Panc1 (cell line): ENCODE data around the gene PNKD. TPM values are rescaled to one million over a fixed set of nuclear protein-coding genes. Genes with fewer than 3 reads are reported as not detected.

Experiments used
- ATAC-seq: fragments of 200-7000 bp; cut with Tn5 transposase; 2 replicates; pipeline ENCODE4 v1.9.1; 2020; ENCODE audit warnings: mild to moderate bottlenecking, moderate library complexity
- BruUV-seq: library from RNA; stranded (reverse); fragments of 400-500 nt; replicated peaks from 2 replicates; lab custom pipeline; 2021; lab: Mats Ljungman, UMichigan
- CTCF ChIA-PET: fragments of 300-600 bp; sonication (Branson Sonifier 250); formaldehyde crosslinking; loops from one replicate; lab custom pipeline; 2022; ENCODE audit warnings: antibody characterized with exemption; lab: Charles Lee
- POLR2A ChIA-PET: fragments of 300-600 bp; sonication (Branson Sonifier 250); formaldehyde crosslinking; loops from one replicate; lab custom pipeline; 2022; ENCODE audit warnings: antibody characterized with exemption; lab: Charles Lee
- DNase-seq: peaks from one replicate; pipeline ENCODE4 v3.0.0-alpha.2; 2010; ENCODE audit warnings: low read depth, low spot score
- H3K27ac ChIP-seq: 2 replicates; pipeline ENCODE4 v1.5.1; 2011; ENCODE audit warnings: mild to moderate bottlenecking, low read length, inconsistent platforms
- H3K27me3 ChIP-seq: fragments of 200-500 bp; sonication (Bioruptor generic); 2 replicates; pipeline ENCODE4 v1.6.0; 2014; ENCODE audit warnings: low read length, inconsistent platforms; ENCODE audit not compliant: control insufficient read depth, insufficient read depth
- H3K36me3 ChIP-seq: fragments of 200-500 bp; sonication (Bioruptor generic); 2 replicates; pipeline ENCODE4 v1.5.1; 2014; ENCODE audit warnings: inconsistent platforms, mild to moderate bottlenecking, low read length, moderate library complexity; ENCODE audit not compliant: control insufficient read depth, insufficient read depth
- H3K4me1 ChIP-seq: 2 replicates; pipeline ENCODE4 v1.5.1; 2011; ENCODE audit warnings: inconsistent platforms, mild to moderate bottlenecking, low read length, moderate library complexity; ENCODE audit not compliant: control insufficient read depth, insufficient read depth
- H3K4me3 ChIP-seq, 2 experiments: 2 replicates each; pipeline ENCODE4 v1.5.1; 2011 to 2012; ENCODE audit warnings: low read depth in 2 of 2, low read length in 2 of 2, mild to moderate bottlenecking in 2 of 2, inconsistent platforms in 1 of 2, moderate library complexity in 1 of 2
- H3K9me3 ChIP-seq: fragments of 200-500 bp; sonication (Bioruptor generic); 2 replicates; pipeline ENCODE4 v1.5.1; 2014; ENCODE audit warnings: low read depth, mild to moderate bottlenecking, inconsistent platforms, low read length, moderate library complexity; ENCODE audit not compliant: control insufficient read depth, insufficient read depth
- CTCF ChIP-seq: fragments of 450-650 bp; IDR thresholded peaks from 2 replicates; pipeline ENCODE4 v1.5.1; 2017; ENCODE audit warnings: mild to moderate bottlenecking
- POLR2AphosphoS5 ChIP-seq: IDR thresholded peaks from 2 replicates; pipeline ENCODE4 v1.6.1; 2012; ENCODE audit warnings: mild to moderate bottlenecking, low read depth, low read length, moderate library complexity
- REST ChIP-seq, 2 experiments: IDR thresholded peaks; 2 replicates each; pipeline ENCODE4 v1.6.1; 2011 to 2012; ENCODE audit warnings: low read depth in 2 of 2, control low read depth in 1 of 2, low read length in 1 of 2, mild to moderate bottlenecking in 1 of 2, moderate library complexity in 1 of 2; ENCODE audit not compliant: insufficient read depth in 1 of 2
- SIN3A ChIP-seq: IDR thresholded peaks from 2 replicates; pipeline ENCODE4 v1.6.1; 2012; ENCODE audit warnings: low read depth, mild to moderate bottlenecking, low read length, moderate library complexity, borderline replicate concordance; ENCODE audit not compliant: insufficient read depth
- TCF7L2 ChIP-seq: IDR thresholded peaks from 2 replicates; pipeline ENCODE4 v1.6.1; 2011; ENCODE audit warnings: mild to moderate bottlenecking, low read depth, low read length, inconsistent platforms
- in situ Hi-C: cut with HindIII; loops from 2 replicates; pipeline ENCODE4 v1.10.0; 2016; ENCODE audit warnings: low sequenced_read_pairs, low pct_unique_long_range_greater_than_20kb
- intact Hi-C: fragments of 100-400 bp; cut with micrococcal nuclease; formaldehyde crosslinking; loops from one replicate; pipeline ENCODE4 v1.10.0; 2022; ENCODE audit not compliant: unreplicated experiment
- total RNA-seq: library from RNA; stranded (reverse); gene quantifications from one replicate; pipeline ENCODE4 v1.2.1, GENCODE V29; 2021; ENCODE audit not compliant: unreplicated experiment

Gene PNKD
- total RNA-seq, 1 experiment from 2014 or later = 49.0 TPM

GRCh38 chr2:218260166-218260565, 10.2 kb upstream of the PNKD start:
- ChIA-PET POLR2A (interaction anchor here (0.6 kb wide), 1 partner anchor 27 kb away, joined by 3 read pairs; no protein-coding TSS in a partner anchor), CTCF (no interaction called here)
- ATAC-seq = no peak

GRCh38 chr2:218260742-218261422, 9.4 kb upstream of the PNKD start, which contains the start of gene GPBAR1:
TSS of gene GPBAR1 (plus strand) at chr2:218261015. CDS start at chr2:218262725, 1,710 bp downstream.
- Histone ChIP-seq H3K4me3 (no peak within 1 kb of the TSS), H3K9me3 (no peaks in the 10 kb centered on the region), H3K27ac (no peak within 1 kb of the TSS), H3K36me3 (peaks cover 2% of the 10 kb centered on the region; the same call in 1 of the 2 replicates), H3K4me1 (peaks cover 8% of the 10 kb centered on the region; the same call in 1 of the 2 replicates), H3K27me3 (no peaks in the 10 kb centered on the region)
- intact Hi-C loops = no loop called here
- TF ChIP-seq SIN3A = no peak
- no peak for TF ChIP-seq TCF7L2
- POLR2A ChIA-PET = interaction anchor here (0.5 to 0.6 kb wide), 2 partner anchors 26 to 946 kb away, joined by 3 to 6 read pairs; no protein-coding TSS in a partner anchor
- ATAC-seq = peak; percentile 49
- in situ Hi-C loops = no loop called here
- no TSS peak for BruUV-seq
- no peak for DNase-seq
- CTCF ChIA-PET = no interaction called here

More at GRCh38 chr2:218260166-218260565, 10.2 kb upstream of the PNKD start:
- in situ Hi-C loops (no loop called here), intact Hi-C loops (no loop called here)
- H3K9me3 ChIP-seq = no peaks in the 10 kb centered on the region
- TF ChIP-seq SIN3A (no peak), TCF7L2 (no peak), REST (IDR thresholded peaks at IDR 0.05; ENCODE audit: insufficient read depth in 1 of 2, low read depth in 2 of 2, low read length in 1 of 2) (no peak), CTCF (no peak), POLR2AphosphoS5 (no peak)
- H3K36me3 ChIP-seq = peaks cover 7% of the 10 kb centered on the region; the same call in 1 of the 2 replicates
- no peaks in the 10 kb centered on the region for H3K27me3 ChIP-seq
- no peak overlapping the region for H3K27ac ChIP-seq
- DNase-seq = no peak
- no peak overlapping the region for H3K4me3 ChIP-seq
- H3K4me1 ChIP-seq = peaks cover 8% of the 10 kb centered on the region; the same call in 1 of the 2 replicates
- BruUV-seq = no TSS peak
